Muscle of back (tissue), 11 donors: Measurements from ENCODE around the gene OR2S2. TPM values are rescaled to one million over a fixed set of nuclear protein-coding genes. Genes with fewer than 3 reads are reported as not detected.

Experiments
- DNase-seq, 3 donors: peaks; one replicate each; pipeline versions ENCODE4 v3.0.0 to v3.0.0-alpha.2; 2013
- polyA plus RNA-seq, 10 donors: library from polyadenylated mRNA; unstranded; fragments of 120-200 nt; gene quantifications; one replicate each; pipeline ENCODE4 v1.2.1, GENCODE V29; 2013; ENCODE audit not compliant: insufficient read length in 10 of 10

OR2S2 gene
- polyA plus RNA-seq, 10 donors = 0.24 to 0.31 (median 0.27) TPM; not detected in 7

GRCh38 chr9:35909687-35910612 is 48.0 kb downstream of the OR2S2 start:
- peak in 1 of 3 donors; percentile 51 for DNase-seq

DNA sequence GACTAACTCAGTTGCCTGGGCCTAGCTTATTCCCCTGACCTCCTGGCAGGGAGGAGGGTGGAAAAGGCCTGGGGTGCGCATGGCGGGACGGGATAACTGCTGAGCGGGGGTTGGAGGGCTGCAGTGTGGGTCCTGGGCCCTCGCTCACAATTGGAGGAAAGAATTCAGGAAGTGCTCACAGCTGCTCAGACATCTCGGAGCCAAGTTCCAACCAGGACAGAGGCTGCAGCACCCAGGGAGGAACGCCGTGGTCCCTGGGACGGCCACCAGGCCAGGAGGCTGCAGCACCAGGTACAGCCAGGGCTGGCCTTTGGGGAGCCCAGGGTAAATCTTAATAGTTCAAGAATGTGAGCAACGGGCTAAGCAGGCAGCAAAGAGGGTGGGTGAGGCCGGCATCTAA is 48.7 kb downstream of the OR2S2 start, which contains the start of gene SPAAR:
Gene SPAAR (plus strand): TSS at position 217 of the 400 bp plus-strand sequence. CDS start 974 bp downstream, outside the sequence.
- peak in 1 of 3 donors; percentile 27 for DNase-seq

GRCh38 chr9:35908504-35909125 is 49.3 kb downstream of the OR2S2 start:
- DNase-seq = peak; percentile 43 to 83 (median 63)

DNA sequence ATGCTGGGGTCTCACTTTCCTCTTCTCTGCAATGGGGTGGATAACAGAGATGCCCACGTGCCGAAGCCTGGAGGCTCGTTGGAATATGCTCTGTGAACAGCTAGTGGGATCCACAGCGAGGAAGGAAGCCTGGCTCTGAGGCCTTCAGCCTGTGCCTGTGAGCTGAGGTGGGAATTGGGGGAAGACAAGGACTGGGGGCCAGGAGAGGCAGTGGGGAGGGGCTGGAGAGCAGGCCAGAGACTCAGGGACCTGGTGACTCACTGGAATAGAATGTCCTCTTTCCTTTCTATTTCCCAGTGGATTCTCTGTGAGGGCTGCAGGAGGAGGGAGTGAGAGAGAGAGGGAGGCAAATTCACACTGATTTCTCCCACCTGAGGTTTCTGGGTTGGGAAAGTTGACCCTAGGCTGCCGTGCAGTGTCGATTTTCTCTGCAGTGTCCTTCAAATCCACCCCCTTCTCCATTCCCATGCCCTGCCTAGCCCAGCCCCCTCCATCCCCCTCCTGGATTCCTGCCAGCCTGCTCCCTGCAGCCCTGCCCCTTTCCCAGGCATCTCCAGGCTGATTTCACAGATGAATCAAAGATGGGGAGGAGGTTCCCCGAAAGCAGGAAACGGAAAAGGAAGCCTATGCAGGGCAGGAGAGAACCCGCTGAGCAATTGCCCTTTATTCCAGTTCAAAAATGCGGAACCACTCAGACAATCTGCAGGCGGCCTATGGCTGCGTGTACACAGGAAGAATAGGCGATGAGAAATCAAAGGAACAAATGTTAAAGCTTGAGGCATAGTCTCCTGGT is 50.0 kb downstream of the OR2S2 start:
- DNase-seq = peak; percentile 87 to 95 (median 94)

Other genes starting within 250 kb of the OR2S2 start
- gene TLN1, start 226.0 kb downstream of the OR2S2 start, polyA plus RNA-seq = 100 to 1,000 TPM in 6 of 10 donors, 10 to 100 TPM in 4; 96.0 to 136 (median 108) TPM
- gene CREB3, start 225.5 kb downstream of the OR2S2 start, polyA plus RNA-seq = 10 to 100 TPM; 20.9 to 29.3 (median 25.4) TPM
- gene GBA2, start 208.9 kb downstream of the OR2S2 start, polyA plus RNA-seq = 10 to 100 TPM; 41.8 to 88.0 (median 62.3) TPM
- gene RGP1, start 208.9 kb downstream of the OR2S2 start, polyA plus RNA-seq = 10 to 100 TPM; 16.9 to 20.5 (median 19.3) TPM
- 1 to 10 TPM in 3 of 10 donors, not detected in 7; 1.3 to 1.6 (median 1.4) TPM for gene MSMP, start 203.9 kb downstream of the OR2S2 start, polyA plus RNA-seq
- gene NPR2, start 166.6 kb downstream of the OR2S2 start, polyA plus RNA-seq = 10 to 100 TPM; 21.0 to 31.5 (median 25.8) TPM
- 1 to 10 TPM; 1.1 to 3.5 (median 1.8) TPM for gene SPAG8, start 145.9 kb downstream of the OR2S2 start, polyA plus RNA-seq
- gene HINT2, start 143.1 kb downstream of the OR2S2 start, polyA plus RNA-seq = 10 to 100 TPM; 23.9 to 33.1 (median 30.3) TPM
- gene FAM221B, start 129.4 kb downstream of the OR2S2 start, polyA plus RNA-seq = under 1 TPM in 8 of 10 donors, not detected in 2; 0.08 to 0.52 (median 0.21) TPM
- gene TMEM8B, start 128.9 kb downstream of the OR2S2 start, polyA plus RNA-seq = 10 to 100 TPM; 14.0 to 21.2 (median 18.4) TPM
- under 1 TPM in 1 of 10 donors, not detected in 9; 0.12 TPM for gene OR13J1, start 87.8 kb downstream of the OR2S2 start, polyA plus RNA-seq
- 1 to 10 TPM in 8 of 10 donors, under 1 TPM in 2; 0.74 to 2.6 (median 1.7) TPM for gene HRCT1, start 52.0 kb downstream of the OR2S2 start, polyA plus RNA-seq
- gene SPAAR, start 48.7 kb downstream of the OR2S2 start, polyA plus RNA-seq = 1 to 10 TPM; 1.0 to 2.9 (median 1.7) TPM
- 10 to 100 TPM; 23.3 to 55.7 (median 28.1) TPM for gene RECK, start 78.8 kb upstream of the OR2S2 start, polyA plus RNA-seq
- 100 to 1,000 TPM in 9 of 10 donors, 10 to 100 TPM in 1; 96.5 to 154 (median 118) TPM for gene GLIPR2, start 178.6 kb upstream of the OR2S2 start, polyA plus RNA-seq
- gene CCIN, start 211.2 kb upstream of the OR2S2 start, polyA plus RNA-seq = 1 to 10 TPM in 4 of 10 donors, under 1 TPM in 6; 0.55 to 1.4 (median 0.89) TPM
- 100 to 1,000 TPM in 9 of 10 donors, 10 to 100 TPM in 1; 98.6 to 145 (median 122) TPM for gene CLTA, start 232.8 kb upstream of the OR2S2 start, polyA plus RNA-seq